Measurements from ENCODE around the gene PSMD10. TPM values are rescaled to one million over a fixed set of nuclear protein-coding genes. Genes with fewer than 3 reads are reported as not detected.

PSMD10 gene
- polyA plus RNA-seq, 1 donor from 2014 or later: 209 TPM

DNA sequence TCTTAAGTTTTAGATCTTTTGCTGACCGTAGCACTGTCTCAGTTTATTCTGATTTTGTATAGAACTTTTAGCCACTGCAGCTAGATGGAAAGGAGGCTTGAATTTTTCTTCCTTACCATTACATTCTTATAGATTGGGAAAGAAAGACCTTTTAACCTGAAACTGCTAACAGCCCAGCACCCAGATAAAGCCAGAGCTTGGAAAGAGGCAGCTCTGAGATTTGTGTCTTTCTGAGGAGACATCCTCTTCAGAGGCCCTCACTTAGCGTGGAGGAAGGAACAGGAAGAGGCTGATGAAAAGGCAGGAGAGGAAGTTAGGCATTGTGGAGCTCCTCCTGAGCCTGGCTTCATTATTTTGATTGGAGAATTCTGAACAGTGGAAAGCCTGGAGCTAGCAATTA lies 35.3 kb upstream of the PSMD10 start:
- no peak overlapping the region for H2AFZ ChIP-seq (ENCODE audit: low read depth, low read length)
- H4K20me1 ChIP-seq (ENCODE audit: insufficient read depth): no peaks in the 10 kb centered on the region
- no peaks in the 10 kb centered on the region for H3K9me3 ChIP-seq (ENCODE audit: low read length)
- TF ChIP-seq SMC3 (conservative IDR thresholded peaks at IDR 0.05; ENCODE audit: poor library complexity): no peak
- TF ChIP-seq MXI1 (conservative IDR thresholded peaks at IDR 0.05; ENCODE audit: poor library complexity, severe bottlenecking): no peak
- TF ChIP-seq, protein P1, sequence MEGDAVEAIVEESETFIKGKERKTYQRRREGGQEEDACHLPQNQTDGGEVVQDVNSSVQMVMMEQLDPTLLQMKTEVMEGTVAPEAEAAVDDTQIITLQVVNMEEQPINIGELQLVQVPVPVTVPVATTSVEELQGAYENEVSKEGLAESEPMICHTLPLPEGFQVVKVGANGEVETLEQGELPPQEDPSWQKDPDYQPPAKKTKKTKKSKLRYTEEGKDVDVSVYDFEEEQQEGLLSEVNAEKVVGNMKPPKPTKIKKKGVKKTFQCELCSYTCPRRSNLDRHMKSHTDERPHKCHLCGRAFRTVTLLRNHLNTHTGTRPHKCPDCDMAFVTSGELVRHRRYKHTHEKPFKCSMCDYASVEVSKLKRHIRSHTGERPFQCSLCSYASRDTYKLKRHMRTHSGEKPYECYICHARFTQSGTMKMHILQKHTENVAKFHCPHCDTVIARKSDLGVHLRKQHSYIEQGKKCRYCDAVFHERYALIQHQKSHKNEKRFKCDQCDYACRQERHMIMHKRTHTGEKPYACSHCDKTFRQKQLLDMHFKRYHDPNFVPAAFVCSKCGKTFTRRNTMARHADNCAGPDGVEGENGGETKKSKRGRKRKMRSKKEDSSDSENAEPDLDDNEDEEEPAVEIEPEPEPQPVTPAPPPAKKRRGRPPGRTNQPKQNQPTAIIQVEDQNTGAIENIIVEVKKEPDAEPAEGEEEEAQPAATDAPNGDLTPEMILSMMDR (IDR thresholded peaks at IDR 0.05; ENCODE audit: poor library complexity, severe bottlenecking): no peak
- TF ChIP-seq RAD21 (conservative IDR thresholded peaks at IDR 0.05): no peak
- no peak overlapping the region for H3K4me3 ChIP-seq (ENCODE audit: low read length)
- H3K27ac ChIP-seq (ENCODE audit: low read length): no peak overlapping the region
- no peaks in the 10 kb centered on the region for H3K36me3 ChIP-seq (ENCODE audit: insufficient read depth, low read length)
- no peak overlapping the region for H3K4me2 ChIP-seq (ENCODE audit: low read length)
- no peaks in the 10 kb centered on the region for H3K79me2 ChIP-seq (replicated peaks; ENCODE audit: insufficient read depth, low read length)
- no peaks in the 10 kb centered on the region for H3K9me2 ChIP-seq (ENCODE audit: insufficient read depth, low read length)
- no peaks in the 10 kb centered on the region for H3K27me3 ChIP-seq (ENCODE audit: insufficient read depth, low read depth, low read length)
- H3K9ac ChIP-seq (ENCODE audit: low read length): no peak overlapping the region
- H3F3A ChIP-seq (ENCODE audit: insufficient read depth, low read length, poor library complexity, severe bottlenecking): no peaks in the 10 kb centered on the region

DNA sequence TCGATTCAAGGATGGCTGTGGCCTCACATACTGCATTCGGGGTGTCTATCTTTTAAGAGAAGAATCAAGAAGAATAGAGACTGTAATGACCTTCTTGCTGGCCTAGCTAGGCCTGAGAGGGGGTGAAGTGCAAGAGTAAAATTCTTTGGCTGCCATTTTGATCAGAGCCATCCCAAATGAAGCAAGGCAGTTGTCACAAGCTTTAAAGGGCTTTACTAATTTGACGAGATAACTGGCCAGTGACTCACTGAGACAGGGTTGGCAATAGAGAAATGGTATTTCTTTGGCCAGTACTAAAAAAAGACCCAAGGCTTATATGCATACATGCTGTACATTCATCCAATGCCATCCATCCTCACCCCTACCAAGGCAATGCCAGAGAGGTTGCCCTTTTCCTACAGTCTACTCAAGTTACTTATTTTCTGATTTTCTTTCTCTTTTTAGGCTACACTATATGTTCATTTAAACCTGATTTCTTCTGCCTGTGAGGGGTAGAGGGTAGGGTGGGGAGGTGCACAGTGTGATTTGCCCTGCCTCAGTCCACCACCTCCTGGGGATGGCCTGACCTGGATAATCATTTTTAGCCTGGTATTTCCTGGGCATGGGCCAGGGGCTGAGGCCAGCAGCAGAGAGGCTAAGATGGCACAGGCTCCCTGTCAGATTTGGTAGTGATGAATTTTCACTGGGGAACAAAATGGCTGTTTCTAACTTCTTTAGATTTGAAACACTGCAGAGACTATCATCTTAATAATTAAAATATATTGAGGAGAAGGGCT lies 32.4 kb upstream of the PSMD10 start:
- H3K36me3 ChIP-seq (ENCODE audit: insufficient read depth, low read length): no peaks in the 10 kb centered on the region
- no peak overlapping the region for H3K4me2 ChIP-seq (ENCODE audit: low read length)
- H3K9ac ChIP-seq (ENCODE audit: low read length): no peak overlapping the region
- H2AFZ ChIP-seq (ENCODE audit: low read depth, low read length): no peak overlapping the region
- no peaks in the 10 kb centered on the region for H3K9me3 ChIP-seq (ENCODE audit: low read length)
- no peaks in the 10 kb centered on the region for H3F3A ChIP-seq (ENCODE audit: insufficient read depth, low read length, poor library complexity, severe bottlenecking)
- H3K4me3 ChIP-seq (ENCODE audit: low read length): no peak overlapping the region
- H3K79me2 ChIP-seq (replicated peaks; ENCODE audit: insufficient read depth, low read length): no peaks in the 10 kb centered on the region
- TF ChIP-seq, protein P1 (IDR thresholded peaks at IDR 0.05; ENCODE audit: poor library complexity, severe bottlenecking): no peak
- TF ChIP-seq TAF1 (IDR thresholded peaks at IDR 0.05; ENCODE audit: low read depth) (no peak), MXI1 (conservative IDR thresholded peaks at IDR 0.05; ENCODE audit: poor library complexity, severe bottlenecking) (no peak), EZH2 (IDR thresholded peaks at IDR 0.05; ENCODE audit: borderline replicate concordance, insufficient read depth, low read length, poor library complexity, severe bottlenecking) (no peak), POLR2AphosphoS5 (IDR thresholded peaks at IDR 0.05) (no peak), EP300 (conservative IDR thresholded peaks at IDR 0.05; ENCODE audit: poor library complexity, severe bottlenecking) (no peak), SMC3 (conservative IDR thresholded peaks at IDR 0.05; ENCODE audit: poor library complexity) (no peak), RAD21 (conservative IDR thresholded peaks at IDR 0.05) (no peak)
- TF ChIP-seq, protein P2, sequence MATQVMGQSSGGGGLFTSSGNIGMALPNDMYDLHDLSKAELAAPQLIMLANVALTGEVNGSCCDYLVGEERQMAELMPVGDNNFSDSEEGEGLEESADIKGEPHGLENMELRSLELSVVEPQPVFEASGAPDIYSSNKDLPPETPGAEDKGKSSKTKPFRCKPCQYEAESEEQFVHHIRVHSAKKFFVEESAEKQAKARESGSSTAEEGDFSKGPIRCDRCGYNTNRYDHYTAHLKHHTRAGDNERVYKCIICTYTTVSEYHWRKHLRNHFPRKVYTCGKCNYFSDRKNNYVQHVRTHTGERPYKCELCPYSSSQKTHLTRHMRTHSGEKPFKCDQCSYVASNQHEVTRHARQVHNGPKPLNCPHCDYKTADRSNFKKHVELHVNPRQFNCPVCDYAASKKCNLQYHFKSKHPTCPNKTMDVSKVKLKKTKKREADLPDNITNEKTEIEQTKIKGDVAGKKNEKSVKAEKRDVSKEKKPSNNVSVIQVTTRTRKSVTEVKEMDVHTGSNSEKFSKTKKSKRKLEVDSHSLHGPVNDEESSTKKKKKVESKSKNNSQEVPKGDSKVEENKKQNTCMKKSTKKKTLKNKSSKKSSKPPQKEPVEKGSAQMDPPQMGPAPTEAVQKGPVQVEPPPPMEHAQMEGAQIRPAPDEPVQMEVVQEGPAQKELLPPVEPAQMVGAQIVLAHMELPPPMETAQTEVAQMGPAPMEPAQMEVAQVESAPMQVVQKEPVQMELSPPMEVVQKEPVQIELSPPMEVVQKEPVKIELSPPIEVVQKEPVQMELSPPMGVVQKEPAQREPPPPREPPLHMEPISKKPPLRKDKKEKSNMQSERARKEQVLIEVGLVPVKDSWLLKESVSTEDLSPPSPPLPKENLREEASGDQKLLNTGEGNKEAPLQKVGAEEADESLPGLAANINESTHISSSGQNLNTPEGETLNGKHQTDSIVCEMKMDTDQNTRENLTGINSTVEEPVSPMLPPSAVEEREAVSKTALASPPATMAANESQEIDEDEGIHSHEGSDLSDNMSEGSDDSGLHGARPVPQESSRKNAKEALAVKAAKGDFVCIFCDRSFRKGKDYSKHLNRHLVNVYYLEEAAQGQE (IDR thresholded peaks at IDR 0.05; ENCODE audit: borderline replicate concordance): no peak
- no peaks in the 10 kb centered on the region for H3K9me2 ChIP-seq (ENCODE audit: insufficient read depth, low read length)
- no peaks in the 10 kb centered on the region for H3K27me3 ChIP-seq (ENCODE audit: insufficient read depth, low read depth, low read length)
- no peak overlapping the region for H3K27ac ChIP-seq (ENCODE audit: low read length)
- no peaks in the 10 kb centered on the region for H4K20me1 ChIP-seq (ENCODE audit: insufficient read depth)
